Chondrocyte (in vitro differentiated cells): ENCODE measurements around the gene VPS4B. TPM values are rescaled to one million over a fixed set of nuclear protein-coding genes. Genes with fewer than 3 reads are reported as not detected.

ENCODE experiments used
- DNase-seq: peaks from one replicate; pipeline ENCODE4 v3.0.0; 2021; ENCODE audit warnings: mixed read lengths, low spot score
- H3K27ac Mint-ChIP-seq: one replicate; pipeline ENCODE4 v1.8.0; 2021; ENCODE audit warnings: mild to moderate bottlenecking, moderate library complexity, mixed read lengths; ENCODE audit not compliant: unreplicated experiment
- H3K27me3 Mint-ChIP-seq: 2 replicates; pipeline ENCODE4 v1.8.0; 2021; ENCODE audit warnings: low read depth, mixed read lengths
- H3K36me3 Mint-ChIP-seq: 2 replicates; pipeline ENCODE4 v1.8.0; 2021; ENCODE audit warnings: low read depth, mixed read lengths
- H3K4me1 Mint-ChIP-seq: 2 replicates; pipeline ENCODE4 v1.8.0; 2021; ENCODE audit warnings: low read depth, mild to moderate bottlenecking, mixed read lengths
- H3K4me3 Mint-ChIP-seq: one replicate; pipeline ENCODE4 v1.8.0; 2021; ENCODE audit warnings: mild to moderate bottlenecking, moderate library complexity, mixed read lengths; ENCODE audit not compliant: unreplicated experiment
- H3K9me3 Mint-ChIP-seq: 2 replicates; pipeline ENCODE4 v1.8.0; 2021; ENCODE audit warnings: low read depth, mixed read lengths
- total RNA-seq: library from RNA; stranded (reverse); gene quantifications from 3 replicates; pipeline ENCODE4 v1.2.1, GENCODE V29; 2021
- TF ChIP-seq, protein P1 (sequence below): fragments of 200-600 bp; sonication (generic); IDR thresholded peaks from 2 replicates; pipeline ENCODE4 v1.5.0; 2021; ENCODE audit warnings: antibody characterized with exemption, mild to moderate bottlenecking, moderate library complexity

The VPS4B gene
- total RNA-seq, 1 donor from 2014 or later = 54.9 TPM

GRCh38 chr18:63344918-63345317, 77.4 kb downstream of the VPS4B start:
- H3K36me3 Mint-ChIP-seq = peaks cover 30% of the 10 kb centered on the region
- DNase-seq = no peak
- no peaks in the 10 kb centered on the region for H3K4me1 Mint-ChIP-seq
- no peaks in the 10 kb centered on the region for H3K9me3 Mint-ChIP-seq
- H3K27me3 Mint-ChIP-seq = no peaks in the 10 kb centered on the region
- no peak overlapping the region for H3K27ac Mint-ChIP-seq
- H3K4me3 Mint-ChIP-seq = no peak overlapping the region
- TF ChIP-seq, protein P1, sequence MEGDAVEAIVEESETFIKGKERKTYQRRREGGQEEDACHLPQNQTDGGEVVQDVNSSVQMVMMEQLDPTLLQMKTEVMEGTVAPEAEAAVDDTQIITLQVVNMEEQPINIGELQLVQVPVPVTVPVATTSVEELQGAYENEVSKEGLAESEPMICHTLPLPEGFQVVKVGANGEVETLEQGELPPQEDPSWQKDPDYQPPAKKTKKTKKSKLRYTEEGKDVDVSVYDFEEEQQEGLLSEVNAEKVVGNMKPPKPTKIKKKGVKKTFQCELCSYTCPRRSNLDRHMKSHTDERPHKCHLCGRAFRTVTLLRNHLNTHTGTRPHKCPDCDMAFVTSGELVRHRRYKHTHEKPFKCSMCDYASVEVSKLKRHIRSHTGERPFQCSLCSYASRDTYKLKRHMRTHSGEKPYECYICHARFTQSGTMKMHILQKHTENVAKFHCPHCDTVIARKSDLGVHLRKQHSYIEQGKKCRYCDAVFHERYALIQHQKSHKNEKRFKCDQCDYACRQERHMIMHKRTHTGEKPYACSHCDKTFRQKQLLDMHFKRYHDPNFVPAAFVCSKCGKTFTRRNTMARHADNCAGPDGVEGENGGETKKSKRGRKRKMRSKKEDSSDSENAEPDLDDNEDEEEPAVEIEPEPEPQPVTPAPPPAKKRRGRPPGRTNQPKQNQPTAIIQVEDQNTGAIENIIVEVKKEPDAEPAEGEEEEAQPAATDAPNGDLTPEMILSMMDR = no peak

DNA sequence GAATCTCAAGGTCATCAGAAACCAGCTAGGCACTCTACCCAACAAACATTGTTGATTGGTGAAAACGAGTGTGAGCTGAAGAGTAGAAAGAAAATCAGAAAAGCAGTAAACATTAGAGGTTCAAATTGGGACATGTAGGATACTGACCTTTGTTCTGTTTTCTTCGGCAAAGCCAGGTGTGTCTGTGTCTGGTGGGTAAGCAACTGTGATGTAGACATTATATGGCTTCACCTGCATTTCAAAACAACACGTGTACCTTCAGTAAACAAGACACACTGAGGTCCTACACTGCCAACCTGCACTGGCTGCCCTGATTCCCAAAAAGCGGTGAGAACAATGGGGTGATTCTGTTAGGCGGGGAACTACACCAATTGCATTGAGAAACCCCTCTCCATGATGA, 78.0 kb downstream of the VPS4B start:
- no peaks in the 10 kb centered on the region for H3K4me1 Mint-ChIP-seq
- peaks cover 30% of the 10 kb centered on the region for H3K36me3 Mint-ChIP-seq
- TF ChIP-seq, protein P1 = no peak

GRCh38 chr18:63342206-63342605, 80.1 kb downstream of the VPS4B start:
- DNase-seq = no peak
- TF ChIP-seq, protein P1 = peak; percentile 79
- H3K9me3 Mint-ChIP-seq = no peaks in the 10 kb centered on the region
- H3K27ac Mint-ChIP-seq = no peak overlapping the region
- no peaks in the 10 kb centered on the region for H3K27me3 Mint-ChIP-seq
- H3K4me3 Mint-ChIP-seq = no peak overlapping the region
- no peaks in the 10 kb centered on the region for H3K4me1 Mint-ChIP-seq
- peaks cover 35% of the 10 kb centered on the region for H3K36me3 Mint-ChIP-seq

More for the DNA sequence above, 78.0 kb downstream of the VPS4B start:
- DNase-seq = no peak
- H3K9me3 Mint-ChIP-seq = no peaks in the 10 kb centered on the region
- H3K27ac Mint-ChIP-seq = no peak overlapping the region
- no peaks in the 10 kb centered on the region for H3K27me3 Mint-ChIP-seq
- no peak overlapping the region for H3K4me3 Mint-ChIP-seq

GRCh38 chr18:63339920-63340484, 82.3 kb downstream of the VPS4B start:
- Mint-ChIP-seq H3K9me3 (no peaks in the 10 kb centered on the region), H3K27ac (no peak overlapping the region), H3K4me3 (no peak overlapping the region)

More at GRCh38 chr18:63339920-63340484, 82.3 kb downstream of the VPS4B start:
- TF ChIP-seq, protein P1 = peak; percentile 84
- no peak for DNase-seq
- Mint-ChIP-seq H3K27me3 (no peaks in the 10 kb centered on the region), H3K4me1 (peaks cover 11% of the 10 kb centered on the region), H3K36me3 (peaks cover 30% of the 10 kb centered on the region)

Other genes starting within 250 kb of the VPS4B start
- 4.2 to 8.6 TPM (median 8.4 TPM) in 3 replicates for gene BCL2, start 102.7 kb downstream of the VPS4B start, total RNA-seq
- gene KDSR, start 55.3 kb downstream of the VPS4B start, total RNA-seq = 64.2 to 73.9 TPM (median 69.8 TPM) in 3 replicates
- gene SERPINB5, start 54.5 kb upstream of the VPS4B start, total RNA-seq = 0.24 TPM in 1 of 3 replicates, not detected in the others
- gene SERPINB12, start 119.9 kb upstream of the VPS4B start, total RNA-seq = not detected in 3 replicates
- gene SERPINB13, start 164.9 kb upstream of the VPS4B start, total RNA-seq = not detected in 3 replicates
- not detected in 3 replicates for gene SERPINB4, start 221.8 kb upstream of the VPS4B start, total RNA-seq
- not detected in 3 replicates for gene SERPINB3, start 239.4 kb upstream of the VPS4B start, total RNA-seq